Transverse colon (tissue), 3 donors: ENCODE results near the gene ALK.

Source experiments
- CTCF ChIP-seq, 5 experiments: fragments of 200-600 bp in 3 of 5; fragments of 450-650 bp in 2 of 5; sonication (generic) in 3 of 5; IDR thresholded peaks; 1 replicate in 2 of 5; 2 replicates in 3 of 5; pipeline ENCODE4 v1.5.1; 2016 to 2017; ENCODE audit warnings: antibody characterized with exemption in 5 of 5, inconsistent platforms in 3 of 5, mild to moderate bottlenecking in 2 of 5, moderate library complexity in 1 of 5
- EP300 ChIP-seq: sonication (generic); formaldehyde crosslinking; IDR thresholded peaks from one replicate; pipeline ENCODE4 v1.6.1; 2017; ENCODE audit warnings: antibody characterized with exemption, low read depth
- POLR2A ChIP-seq: fragments of 450-650 bp; IDR thresholded peaks from one replicate; pipeline ENCODE4 v1.6.1; 2016; ENCODE audit warnings: antibody characterized with exemption, mild to moderate bottlenecking, moderate library complexity

GRCh38 chr2:29634916-29635315 is 286.5 kb downstream of the ALK start:
- TF ChIP-seq CTCF (IDR thresholded peaks at IDR 0.05) = no peak
- TF ChIP-seq EP300 = no peak
- TF ChIP-seq POLR2A = no peak
